GM12878 (cell line): ENCODE results near the gene CBLIF. TPM values are rescaled to one million over a fixed set of nuclear protein-coding genes. Genes with fewer than 3 reads are reported as not detected.

ENCODE experiments used
- ATAC-seq: fragments of 200-7000 bp; cut with Tn5 transposase; 3 replicates; pipeline ENCODE4 v1.9.1; 2020; ENCODE audit warnings: mild to moderate bottlenecking, moderate library complexity
- BruUV-seq: library from RNA; stranded (reverse); fragments of 400-500 nt; replicated peaks from 2 replicates; lab custom pipeline; 2021; lab: Mats Ljungman, UMichigan
- CTCF ChIA-PET: fragments of 300-600 bp; sonication (Branson Sonifier 250); formaldehyde crosslinking; extraction: SDS; loops from one replicate; lab custom pipeline; 2021; ENCODE audit warnings: inconsistent platforms; lab: Yijun Ruan, JAX
- POLR2A ChIA-PET: fragments of 350-600 bp; formaldehyde crosslinking; extraction: SDS; loops from one replicate; lab custom pipeline; 2021; ENCODE audit warnings: inconsistent platforms; lab: Charles Lee
- RAD21 ChIA-PET: fragments of 300-600 bp; sonication (Branson Sonifier 250); formaldehyde crosslinking; loops from one replicate; lab custom pipeline; 2023; ENCODE audit warnings: antibody characterized with exemption; ENCODE audit not compliant: unreplicated experiment; lab: Charles Lee
- SMC1A ChIA-PET: fragments of 300-600 bp; sonication (Branson Sonifier 250); formaldehyde crosslinking; loops from one replicate; lab custom pipeline; 2023; ENCODE audit not compliant: unreplicated experiment, uncharacterized antibody; lab: Charles Lee
- DNase-seq: peaks from one replicate; pipeline ENCODE4 v3.0.0-alpha.2; 2011; ENCODE audit warnings: low read depth, low spot score
- FAIRE-seq: peaks from 3 replicates; lab custom pipeline; 2011; peaks lifted over from hg19 to GRCh38; lab: Jason Lieb, UNC
- H2AFZ ChIP-seq: 2 replicates; pipeline ENCODE4 v1.6.0; 2011; ENCODE audit warnings: low read depth, low read length, control low read depth; ENCODE audit not compliant: control insufficient read depth
- H3K27ac ChIP-seq: 2 replicates; pipeline ENCODE4 v1.5.1; 2011; ENCODE audit warnings: control low read depth; ENCODE audit not compliant: control insufficient read depth, insufficient read depth
- H3K27me3 ChIP-seq, 2 experiments: replicated peaks in 1 of 2; 2 replicates each; pipeline versions ENCODE4 v1.6.0 to v1.6.1; 2011; ENCODE audit warnings: low read length in 1 of 2; ENCODE audit not compliant: control insufficient read depth in 2 of 2, insufficient read depth in 2 of 2
- H3K36me3 ChIP-seq, 2 experiments: 2 replicates each; pipeline ENCODE4 v1.5.1; 2011; ENCODE audit warnings: low read length in 1 of 2; ENCODE audit not compliant: control insufficient read depth in 2 of 2, insufficient read depth in 2 of 2
- H3K4me1 ChIP-seq: 2 replicates; pipeline ENCODE4 v1.6.1; 2011; ENCODE audit warnings: mild to moderate bottlenecking, low read length, moderate library complexity, mixed read lengths; ENCODE audit not compliant: control insufficient read depth, insufficient read depth
- H3K4me2 ChIP-seq: 2 replicates; pipeline ENCODE4 v1.6.0; 2011; ENCODE audit warnings: control low read depth; ENCODE audit not compliant: control insufficient read depth, insufficient read depth
- H3K4me3 ChIP-seq: fragments of 200-600 bp; sonication (generic); 2 replicates; pipeline ENCODE4 v1.5.1; 2016
- H3K79me2 ChIP-seq: 2 replicates; pipeline ENCODE4 v1.6.0; 2011; ENCODE audit warnings: low read length; ENCODE audit not compliant: control insufficient read depth, insufficient read depth
- H3K9ac ChIP-seq: 2 replicates; pipeline ENCODE4 v1.8.0; 2011; ENCODE audit warnings: low read length, control low read depth, mixed read lengths; ENCODE audit not compliant: control insufficient read depth, insufficient read depth
- H3K9me3 ChIP-seq: replicated peaks from 3 replicates; pipeline ENCODE4 v1.5.1; 2011; ENCODE audit warnings: mild to moderate bottlenecking, low read length; ENCODE audit not compliant: control insufficient read depth, insufficient read depth
- H4K20me1 ChIP-seq: 2 replicates; pipeline ENCODE4 v1.6.0; 2011; ENCODE audit not compliant: control insufficient read depth, insufficient read depth
- E2F4 ChIP-seq: IDR thresholded peaks from 2 replicates; pipeline ENCODE4 v1.6.1; 2012; ENCODE audit warnings: low read depth, low read length, improper control_type of control experiment
- FOXK2 ChIP-seq: fragments of 450-650 bp; IDR thresholded peaks from 2 replicates; pipeline ENCODE4 v1.6.1; 2017; ENCODE audit warnings: mild to moderate bottlenecking, moderate library complexity
- KDM1A ChIP-seq: fragments of 200-600 bp; sonication (generic); IDR thresholded peaks from 2 replicates; pipeline ENCODE4 v1.6.1; 2016; ENCODE audit warnings: borderline replicate concordance
- LARP7 ChIP-seq: fragments of 450-650 bp; IDR thresholded peaks from 2 replicates; pipeline ENCODE4 v1.6.1; 2017; ENCODE audit warnings: mild to moderate bottlenecking
- POLR2A ChIP-seq: IDR thresholded peaks from 2 replicates; pipeline ENCODE4 v1.6.1; 2011; ENCODE audit warnings: low read depth, mild to moderate bottlenecking, low read length
- SIN3A ChIP-seq: IDR thresholded peaks from 2 replicates; pipeline ENCODE4 v1.6.1; 2012; ENCODE audit warnings: low read depth, low read length, improper control_type of control experiment
- SMC3 ChIP-seq: IDR thresholded peaks from 2 replicates; pipeline ENCODE4 v1.6.1; 2011; ENCODE audit warnings: low read length, improper control_type of control experiment, borderline replicate concordance
- ZNF217 ChIP-seq: fragments of 450-650 bp; IDR thresholded peaks from 2 replicates; pipeline ENCODE4 v1.6.1; 2017; ENCODE audit warnings: antibody characterized with exemption, mild to moderate bottlenecking
- WGBS: methylation state at CpG from one replicate; pipeline ENCODE4 v1.1.6; 2016; ENCODE audit warnings: low lambda C conversion rate; ENCODE audit not compliant: insufficient replicate concordance, insufficient coverage; ENCODE audit errors: missing lambda C conversion rate; 5-methylcytosine and 5-hydroxymethylcytosine counted together
- in situ Hi-C: fragments of 300-500 bp; cut with MboI; formaldehyde crosslinking; loops from 9 replicates; pipeline ENCODE4 v1.14.3; 2018; ENCODE audit warnings: mixed read lengths
- intact Hi-C: fragments of 100-400 bp; cut with micrococcal nuclease; formaldehyde crosslinking; loops from one replicate; pipeline ENCODE4 v1.14.2; 2022; ENCODE audit not compliant: unreplicated experiment
- polyA plus RNA-seq, 11 experiments: library from polyadenylated mRNA; depleted of rRNA in 4 of 11; unstranded in 6 of 11; stranded (reverse) in 5 of 11; fragments of >200 nt; fragmentation: Nextera tagmentation in 4 of 11; fragmentation: Illumina TruSeq in 1 of 11; extraction: Ambion mirVana in 4 of 11; extraction: Trizol in 1 of 11; gene quantifications; 1 replicate in 1 of 11; 2 replicates in 10 of 11; pipeline versions ENCODE4 v1.2.1 to v1.2.3, GENCODE V29; 2011 to 2016; ENCODE audit warnings: inconsistent platforms in 2 of 11, missing spikeins in 2 of 11, low read depth in 1 of 11
- total RNA-seq, 4 experiments: library from RNA; depleted of rRNA in 3 of 4; stranded (reverse); fragments of >200 nt in 3 of 4; fragmentation: Illumina TruSeq in 1 of 4; extraction: Trizol in 1 of 4; gene quantifications; 2 replicates each; pipeline versions ENCODE4 v1.2.1 to v1.2.3, GENCODE V29; 2013 to 2021

The CBLIF gene
- total and polyA plus RNA-seq, 10 of the 15 experiments (the other 5 are each of a cell fraction or from before 2014, with no cell fraction given): not detected

- ChIA-PET CTCF (interaction anchor here (0.8 to 1.0 kb wide), 2 partner anchors 52 to 53 kb away, joined by 3 read pairs; partner anchors contain the start of gene STX3), RAD21 (no interaction called here), SMC1A (interaction anchor here (0.5 to 3.1 kb wide), 2 partner anchors 9 to 53 kb away, joined by 3 to 18 read pairs; partner anchors contain the start of gene STX3), POLR2A (no interaction called here)
- H3K27me3 ChIP-seq: no peaks in the 10 kb centered on the region
- H3K9me3 ChIP-seq: no peaks in the 10 kb centered on the region
- in situ Hi-C loops: no loop called here
- H3K4me1 ChIP-seq: no peaks in the 10 kb centered on the region; the same call in 1 of the 2 replicates
- H3K27ac ChIP-seq: no peak overlapping the region
- no peak for DNase-seq
- H3K4me2 ChIP-seq: no peak overlapping the region
- BruUV-seq: no TSS peak
- H2AFZ ChIP-seq: no peak overlapping the region
- intact Hi-C loops: no loop called here
- TF ChIP-seq E2F4: no peak
- TF ChIP-seq FOXK2: no peak
- no peak for TF ChIP-seq POLR2A
- TF ChIP-seq ZNF217: no peak
- no peak for TF ChIP-seq SIN3A
- no peak for TF ChIP-seq SMC3
- TF ChIP-seq LARP7: no peak
- TF ChIP-seq KDM1A: no peak
- ATAC-seq: no peak
- peaks cover 1 to 16% of the 10 kb centered on the region in 2 experiments for H3K36me3 ChIP-seq
- no peak overlapping the region for H3K4me3 ChIP-seq
- FAIRE-seq: no peak
- H3K9ac ChIP-seq: no peak overlapping the region
- peaks cover 12% of the 10 kb centered on the region for H3K79me2 ChIP-seq
- WGBS: 100% methylated on average over 1 of the region's 1 CpG
- H4K20me1 ChIP-seq: no peaks in the 10 kb centered on the region
Measured at GRCh38 chr11:59807047-59807610, 38.2 kb downstream of the CBLIF start.
